GM19372 (cell line): ENCODE measurements around the gene PRUNE2.

ENCODE experiments used
- ATAC-seq: cut with Tn5 transposase; IDR thresholded peaks from one replicate; pipeline ENCODE4 v1.9.1; 2021; ENCODE audit warnings: mild to moderate bottlenecking, low read depth, moderate library complexity; ENCODE audit not compliant: unreplicated experiment

Gene PRUNE2

DNA sequence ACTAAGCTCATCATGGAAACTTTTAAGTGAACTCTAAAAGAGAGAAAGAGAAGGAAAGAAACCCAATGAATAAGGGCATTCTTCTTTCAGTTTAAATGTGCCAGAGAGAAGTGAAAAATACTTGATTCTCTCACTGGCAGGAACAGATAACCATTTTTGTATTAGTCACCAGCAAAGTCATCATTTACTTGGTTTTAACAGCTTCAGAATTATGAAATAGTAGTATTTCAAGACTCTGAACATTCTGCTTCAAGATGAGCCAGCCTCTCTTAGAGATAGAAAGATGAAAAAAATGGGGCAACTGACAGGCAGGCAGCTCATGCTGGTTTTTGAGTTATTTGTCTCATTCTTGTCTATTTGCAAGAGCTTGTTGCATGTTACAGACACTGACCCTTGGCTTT lies 343.4 kb downstream of the PRUNE2 start:
- ATAC-seq = peak; percentile 72

DNA sequence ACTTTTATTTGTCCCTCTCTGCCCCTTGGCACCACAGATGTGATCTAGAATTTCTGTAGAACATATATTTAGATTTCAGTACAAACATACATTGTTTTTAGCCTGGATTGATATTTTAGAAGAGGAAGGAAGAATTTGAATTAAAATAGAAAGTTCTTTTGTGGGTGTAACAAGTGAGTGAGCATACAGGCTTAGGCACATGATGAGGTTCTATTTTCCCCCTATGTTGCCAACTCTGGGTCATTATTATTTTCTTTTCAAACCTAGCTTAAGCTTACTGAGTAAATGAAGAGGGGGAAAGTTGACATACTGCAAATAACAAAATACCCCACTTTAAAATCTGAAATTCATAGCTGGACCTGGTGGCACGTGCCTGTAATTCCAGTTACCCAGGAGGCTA lies 344.0 kb downstream of the PRUNE2 start:
- ATAC-seq = peak; percentile 10
